Stimulated activated naive CD8-positive, alpha-beta T cell treated with anti-CD3 and anti-CD28 coated beads, Interleukin-15, Interleukin-2, amounts not matched to agents 100 U/mL and 50 U/mL, for 24 hours (primary cell): ENCODE results near the gene ANXA11.
"Not testable (repeated sequence)": the region's sequence is repeated elsewhere in the genome, so short reads cannot be mapped to it uniquely, and the experiment has no call there.

Source experiments
- ATAC-seq: fragments of 150-1000 bp; cut with Tn5 transposase; one replicate; pipeline ENCODE4 v1.10.0; 2021
- DNase-seq: peaks from one replicate; pipeline ENCODE4 v3.0.0; 2021

Gene ANXA11

DNA sequence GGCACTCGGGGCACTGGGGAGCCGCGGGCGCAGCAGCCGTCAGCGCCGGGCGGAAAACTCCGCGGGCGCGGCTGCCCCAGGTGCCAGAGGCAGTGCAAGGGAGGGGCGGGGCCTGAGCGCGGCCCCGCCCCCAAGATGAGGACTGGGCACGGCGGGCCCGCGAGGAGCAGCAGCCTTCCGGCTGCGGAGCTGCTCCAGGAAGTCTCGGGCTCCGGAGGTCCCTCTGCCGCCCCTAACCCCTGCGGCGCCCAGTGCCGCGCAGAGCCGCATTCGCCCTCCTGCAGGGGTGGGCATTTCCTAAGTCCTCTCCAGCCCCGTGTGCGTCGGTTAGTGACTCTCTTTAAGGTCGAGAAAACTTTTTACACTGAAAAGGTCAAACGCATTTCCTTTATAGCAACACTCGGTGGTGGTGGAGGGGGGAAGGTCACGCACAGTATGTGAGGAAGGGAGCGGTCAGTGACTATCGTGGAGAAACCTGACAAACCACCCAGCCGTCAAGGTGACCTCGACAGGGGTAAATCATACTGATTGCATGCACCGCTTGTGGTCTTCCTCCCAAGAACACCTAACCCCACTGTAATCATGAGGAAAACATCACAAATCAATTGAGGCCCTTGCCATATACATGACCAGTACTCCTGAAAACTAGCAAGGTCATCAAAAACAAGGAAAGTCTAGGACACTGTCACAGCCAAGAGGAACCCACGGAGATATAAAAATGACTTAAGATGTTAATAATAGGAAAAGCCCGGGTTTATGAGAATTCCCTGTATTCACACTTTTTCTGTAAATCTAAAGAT lies at the start of gene ANXA11:
TSS of gene ANXA11 (minus strand) at position 61 of the 800 bp plus-strand sequence. CDS start 32,676 bp downstream, outside the sequence.
- ATAC-seq (peak; percentile 80), DNase-seq (peak; percentile 85)

GRCh38 chr10:80254726-80255125 lies 49.4 kb upstream of the ANXA11 start:
- not testable (repeated sequence) for ATAC-seq, DNase-seq

GRCh38 chr10:80253963-80254271 lies 48.6 kb upstream of the ANXA11 start:
- DNase-seq, ATAC-seq: not testable (repeated sequence)

GRCh38 chr10:80253266-80253962 lies 48.1 kb upstream of the ANXA11 start:
- DNase-seq (no peak), ATAC-seq (no peak)

DNA sequence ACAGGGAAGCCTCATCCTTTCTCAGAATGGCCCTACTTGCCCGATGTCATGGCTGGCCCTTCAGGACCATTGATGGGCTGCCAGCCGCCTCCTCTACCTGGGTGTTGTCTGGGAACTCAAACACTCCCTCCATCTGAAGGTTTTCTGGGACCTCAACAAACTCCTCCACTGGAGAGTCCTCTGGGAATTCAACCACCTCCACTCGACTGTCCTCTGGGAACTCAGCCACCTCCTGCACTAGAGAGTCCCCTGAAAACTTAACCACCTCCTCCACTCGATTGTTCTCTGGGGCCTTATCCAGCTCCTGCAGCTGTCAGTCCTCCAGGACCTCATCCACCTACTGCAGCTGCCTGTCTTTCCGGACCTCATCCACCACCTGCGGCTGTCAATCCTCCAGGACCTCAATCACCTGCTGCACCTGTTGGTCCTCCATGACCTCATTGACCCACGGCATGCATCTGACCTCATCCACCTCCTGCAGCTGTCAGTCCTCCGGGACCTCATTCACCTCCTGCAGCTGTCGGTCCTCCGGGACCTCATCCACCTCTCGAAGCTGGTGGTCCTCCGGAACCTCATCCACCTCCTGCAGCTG lies 47.1 kb upstream of the ANXA11 start:
- DNase-seq = no peak
- no peak for ATAC-seq

DNA sequence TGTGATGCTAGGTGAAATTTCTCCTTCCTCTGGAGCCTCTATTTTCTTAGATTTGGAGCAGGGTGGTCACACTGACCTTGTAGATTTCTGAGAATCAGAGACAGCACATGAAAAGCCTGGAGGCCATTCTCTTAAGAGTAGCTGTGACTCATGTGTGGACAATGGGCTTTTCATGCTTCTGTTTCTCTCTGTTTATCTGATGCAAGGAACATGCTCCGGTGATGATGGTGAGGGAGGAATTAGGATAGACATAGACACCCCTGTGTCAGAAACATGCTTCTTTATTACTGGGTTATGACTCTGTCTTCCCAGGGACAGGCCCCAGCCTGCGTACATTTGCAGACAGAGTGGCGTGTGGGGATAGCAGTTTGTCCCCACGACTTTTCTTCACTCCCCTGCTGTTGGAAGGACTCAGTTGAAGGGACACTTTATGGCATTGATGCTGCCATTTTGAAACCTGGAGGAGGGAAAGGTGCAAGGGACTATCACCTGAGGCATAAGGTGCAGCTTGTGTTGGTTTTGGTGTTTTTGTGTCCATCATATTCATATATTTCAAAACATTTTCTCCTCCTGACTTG lies 46.5 kb upstream of the ANXA11 start:
- not testable (repeated sequence) for ATAC-seq, DNase-seq

DNA sequence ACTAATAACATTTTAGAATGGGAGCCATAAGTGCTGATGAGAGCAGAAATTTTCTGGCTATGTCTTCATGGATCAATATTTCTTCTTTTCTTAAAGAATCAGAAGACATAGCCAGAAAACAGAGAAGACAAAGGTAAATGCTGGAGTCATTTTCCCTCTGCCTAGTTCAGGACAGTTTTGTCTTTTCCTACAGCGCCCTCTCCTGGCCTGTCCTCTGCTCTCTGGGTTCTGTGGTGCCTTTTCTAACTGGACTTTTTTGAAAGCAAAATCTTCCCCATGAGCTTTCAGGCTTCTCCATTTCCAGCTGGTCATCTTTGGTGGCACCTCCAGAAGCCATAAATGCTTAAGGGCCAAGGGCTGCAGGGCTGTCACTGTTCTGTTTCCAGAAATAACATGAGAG lies 45.1 kb upstream of the ANXA11 start:
- not testable (repeated sequence) for ATAC-seq, DNase-seq

GRCh38 chr10:80249906-80250305 lies 44.6 kb upstream of the ANXA11 start:
- not testable (repeated sequence) for DNase-seq, ATAC-seq

GRCh38 chr10:80247611-80248010 lies 42.3 kb upstream of the ANXA11 start:
- DNase-seq, ATAC-seq: not testable (repeated sequence)

GRCh38 chr10:80244371-80244770 lies 39.0 kb upstream of the ANXA11 start:
- ATAC-seq, DNase-seq: not testable (repeated sequence)

GRCh38 chr10:80242341-80242740 lies 37.0 kb upstream of the ANXA11 start:
- not testable (repeated sequence) for DNase-seq, ATAC-seq

GRCh38 chr10:80236457-80236856 lies 31.1 kb upstream of the ANXA11 start:
- DNase-seq, ATAC-seq: not testable (repeated sequence)

DNA sequence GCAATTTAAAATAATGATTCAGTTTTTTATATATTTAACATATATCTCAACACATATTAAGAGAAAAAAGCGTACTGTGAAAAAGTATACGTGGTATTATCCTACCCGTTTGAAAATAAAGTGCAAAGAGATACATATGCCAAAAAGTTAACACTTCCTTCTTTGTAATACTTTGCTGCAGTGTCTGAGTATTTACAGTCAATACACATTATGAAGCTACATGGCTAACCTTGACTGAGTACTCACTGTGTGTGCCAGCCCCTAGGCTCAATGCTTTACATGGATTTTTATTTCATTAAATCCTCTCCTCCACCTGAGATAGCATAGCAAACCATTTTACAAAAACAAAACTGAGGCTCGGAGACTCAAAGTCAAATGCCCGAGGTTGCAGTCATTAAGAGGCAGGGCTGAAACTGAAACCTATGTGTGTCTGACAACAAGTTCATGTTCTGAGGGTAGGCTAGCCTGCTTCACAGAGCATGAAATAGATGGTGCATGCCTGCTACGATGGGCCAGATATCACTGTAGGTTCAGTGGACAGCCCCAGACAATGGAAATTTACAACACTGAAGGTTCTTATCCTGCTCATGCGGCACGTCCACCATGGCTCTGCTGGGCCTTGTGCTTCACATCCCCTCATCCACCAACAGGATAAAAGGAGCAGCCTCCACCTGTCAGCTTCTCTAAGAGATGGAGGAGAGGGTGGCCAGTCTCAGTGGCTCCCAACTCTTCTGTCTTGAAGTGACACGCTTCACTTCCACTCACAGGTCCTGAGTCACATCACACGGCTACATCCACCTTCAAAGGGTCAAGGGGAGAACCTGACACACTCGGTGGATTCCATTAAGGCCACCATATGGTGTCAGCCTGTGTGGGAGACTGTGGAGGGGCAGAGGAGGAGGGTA lies 29.2 kb upstream of the ANXA11 start:
- not testable (repeated sequence) for ATAC-seq, DNase-seq

- not testable (repeated sequence) for ATAC-seq, DNase-seq
These were observed 28.5 kb upstream of the ANXA11 start for GRCh38 chr10:80233871-80234270.

DNA sequence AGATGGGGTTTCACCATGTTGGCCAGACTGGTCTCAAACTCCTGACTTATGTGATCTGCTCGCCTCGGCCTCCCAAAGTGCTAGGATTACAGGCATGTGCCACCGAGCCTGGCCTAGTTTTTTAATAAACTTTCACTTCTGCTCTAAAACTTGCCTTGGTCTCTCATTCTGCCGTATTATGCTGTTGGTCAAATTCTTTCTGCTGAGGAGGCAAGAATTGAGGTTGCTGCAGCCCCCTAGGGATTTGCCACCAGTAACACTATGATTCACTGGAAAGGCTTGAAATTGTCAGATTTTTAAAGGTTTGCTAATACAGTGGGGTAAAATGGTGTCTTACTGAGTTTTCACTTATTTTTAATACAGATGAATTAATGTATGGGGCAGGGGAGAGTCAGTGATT lies 21.4 kb upstream of the ANXA11 start:
- not testable (repeated sequence) for ATAC-seq

GRCh38 chr10:80223031-80223419 lies 17.7 kb upstream of the ANXA11 start:
- not testable (repeated sequence) for DNase-seq, ATAC-seq

More for the DNA sequence above, 21.4 kb upstream of the ANXA11 start:
- DNase-seq = not testable (repeated sequence)

- ATAC-seq = peak; percentile 19
- not testable (repeated sequence) for DNase-seq
These were observed 13.5 kb upstream of the ANXA11 start for GRCh38 chr10:80218878-80219277.

DNA sequence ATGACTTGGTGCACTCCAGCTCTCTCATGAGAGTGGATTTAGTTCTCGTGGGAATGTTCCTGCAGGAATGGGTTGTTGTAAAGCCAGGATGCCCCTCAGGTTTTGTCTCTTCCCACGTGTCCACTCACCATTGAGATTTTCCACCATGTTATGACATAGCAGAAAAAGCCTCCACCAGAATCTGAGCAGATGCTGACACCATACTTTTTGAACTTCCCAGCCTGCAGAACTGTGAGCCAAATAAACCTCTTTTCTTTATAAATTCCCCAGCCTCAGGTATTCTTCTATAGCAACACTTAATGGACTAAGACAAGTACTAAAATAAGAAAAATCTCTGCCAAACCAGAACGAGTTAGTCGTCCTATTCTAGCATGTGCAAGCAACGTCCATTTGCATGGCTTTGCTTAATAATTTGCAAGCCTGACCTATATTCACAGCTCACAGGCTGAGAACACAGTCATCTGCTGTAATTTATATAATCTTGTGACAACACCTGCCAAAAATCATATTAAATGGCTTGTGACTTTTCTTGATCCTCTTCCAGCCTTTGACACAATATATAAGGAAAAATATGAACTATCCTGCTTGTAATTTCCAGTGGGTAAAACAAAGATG lies 9.1 kb upstream of the ANXA11 start:
- not testable (repeated sequence) for DNase-seq, ATAC-seq

DNA sequence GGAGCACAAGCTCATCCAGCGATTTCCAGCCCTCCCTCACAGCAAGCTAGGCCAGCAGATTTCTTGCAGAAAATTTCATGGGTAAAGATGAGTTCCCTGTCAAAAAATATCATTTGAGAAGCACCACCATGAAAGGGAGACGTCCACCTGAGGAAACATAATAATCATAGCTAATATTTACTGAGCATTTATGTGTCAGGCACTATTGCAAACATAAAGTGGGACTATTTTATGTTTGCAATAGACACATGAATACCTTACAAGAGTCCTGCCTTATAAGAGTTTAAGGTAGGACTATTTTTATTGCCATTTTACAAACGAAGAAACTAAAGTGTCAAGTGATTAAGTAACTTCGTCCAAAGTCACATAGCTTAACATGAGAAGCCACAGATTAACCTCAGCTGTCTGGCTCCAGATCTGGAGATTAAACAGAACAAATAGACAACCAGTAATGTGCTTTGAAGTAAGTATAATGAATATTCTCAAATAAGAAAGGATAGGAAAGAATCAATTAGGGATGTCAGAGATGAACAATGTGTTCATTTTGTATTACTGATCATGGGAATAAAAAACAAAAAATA lies 7.3 kb upstream of the ANXA11 start:
- DNase-seq, ATAC-seq: not testable (repeated sequence)

GRCh38 chr10:80211786-80212185 lies 6.4 kb upstream of the ANXA11 start:
- ATAC-seq (no peak), DNase-seq (no peak)
